GM12891 (cell line): Measurements from ENCODE around the gene ORAI3.

Experiments
- POLR2A ChIP-seq: IDR thresholded peaks from 2 replicates; pipeline ENCODE4 v1.6.1; 2011; ENCODE audit warnings: low read depth, low read length, control low read depth
- POLR2AphosphoS5 ChIP-seq: IDR thresholded peaks from 2 replicates; pipeline ENCODE4 v1.6.1; 2011; ENCODE audit warnings: low read depth, low read length, control low read depth
- TAF1 ChIP-seq: IDR thresholded peaks from 2 replicates; pipeline ENCODE4 v1.6.1; 2011; ENCODE audit warnings: low read depth, low read length, control low read depth

DNA sequence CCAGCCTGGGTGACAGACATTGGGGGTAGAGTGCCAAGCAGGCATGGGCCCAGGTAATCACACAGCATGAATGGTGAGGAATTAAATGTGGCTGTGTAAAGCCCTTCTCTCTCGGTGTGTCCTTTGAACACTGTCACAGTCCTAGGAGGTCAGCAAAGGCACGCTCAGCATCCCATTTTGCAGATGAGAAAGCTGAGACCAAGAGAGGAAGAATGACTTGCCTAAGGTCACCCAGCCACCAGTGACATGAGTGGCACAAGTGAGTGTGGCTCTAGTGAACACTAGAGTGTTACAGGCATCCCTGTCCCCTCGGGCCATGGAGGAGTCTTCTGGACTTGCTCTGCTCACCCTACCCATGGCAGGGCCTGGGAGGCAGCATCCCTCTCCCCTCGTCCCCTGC is 41.8 kb upstream of the ORAI3 start:
- TF ChIP-seq POLR2A (no peak), POLR2AphosphoS5 (no peak), TAF1 (no peak)
